Measurements from ENCODE around the gene TMEM82. TPM values are rescaled to one million over a fixed set of nuclear protein-coding genes. Genes with fewer than 3 reads are reported as not detected.

Gene TMEM82
- total and polyA plus RNA-seq, 12 donors: not detected

DNA sequence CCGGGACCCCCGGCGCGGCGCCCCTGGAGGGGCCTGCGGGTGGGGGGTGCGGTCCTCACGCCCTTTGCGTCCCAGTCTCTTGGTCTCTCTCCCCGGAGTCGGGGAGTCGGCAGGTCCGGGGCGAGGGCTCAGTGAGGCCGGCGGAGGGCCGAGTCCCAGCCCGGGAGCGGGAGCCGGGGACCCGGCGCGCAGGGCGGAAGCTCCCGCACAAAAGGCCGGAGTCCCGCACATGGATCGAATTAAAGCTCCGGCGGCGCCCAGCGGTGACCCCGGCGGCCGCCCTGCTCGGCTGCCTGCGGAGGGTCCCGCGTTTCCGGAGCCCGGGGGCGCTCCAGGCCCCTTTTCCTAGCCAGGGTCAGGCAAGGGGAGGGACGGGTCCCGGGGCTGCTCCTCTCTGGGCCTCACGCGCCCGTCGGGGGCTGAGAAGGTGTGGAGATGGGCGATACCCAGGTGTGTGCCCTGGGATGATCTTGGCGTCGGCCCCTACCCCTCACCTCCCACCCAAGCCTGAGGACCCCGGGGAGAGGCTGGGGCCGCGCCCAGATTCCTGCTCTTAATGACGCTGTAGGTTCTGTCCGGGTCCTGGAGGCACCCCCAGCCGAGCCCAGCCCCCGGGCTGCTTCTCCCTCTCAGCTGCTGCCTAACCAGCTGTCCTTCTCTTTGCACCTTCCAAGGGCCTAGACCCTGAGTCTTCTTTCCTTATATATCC lies 16.8 kb downstream of the TMEM82 start:
- peaks cover 0 to 59% (median 16%) of the 10 kb centered on the region in 7 donors for H3K27me3 ChIP-seq
- peak; percentile 3 to 26 (median 8) for ATAC-seq
- DNase-seq: no peak
- H3K9me3 ChIP-seq: no peaks in the 10 kb centered on the region
- no peaks in the 10 kb centered on the region for H3K36me3 ChIP-seq
- peak overlapping the region in 9 of 10 donors; percentile 66 to 87 (median 83) for H3K27ac ChIP-seq
- intact Hi-C loops (cut with DNase I): no loop called here
- WGBS, 2 donors: 2 to 3% methylated on average over 54 to 58 of the region's 58 CpGs
- TF ChIP-seq, protein P1, sequence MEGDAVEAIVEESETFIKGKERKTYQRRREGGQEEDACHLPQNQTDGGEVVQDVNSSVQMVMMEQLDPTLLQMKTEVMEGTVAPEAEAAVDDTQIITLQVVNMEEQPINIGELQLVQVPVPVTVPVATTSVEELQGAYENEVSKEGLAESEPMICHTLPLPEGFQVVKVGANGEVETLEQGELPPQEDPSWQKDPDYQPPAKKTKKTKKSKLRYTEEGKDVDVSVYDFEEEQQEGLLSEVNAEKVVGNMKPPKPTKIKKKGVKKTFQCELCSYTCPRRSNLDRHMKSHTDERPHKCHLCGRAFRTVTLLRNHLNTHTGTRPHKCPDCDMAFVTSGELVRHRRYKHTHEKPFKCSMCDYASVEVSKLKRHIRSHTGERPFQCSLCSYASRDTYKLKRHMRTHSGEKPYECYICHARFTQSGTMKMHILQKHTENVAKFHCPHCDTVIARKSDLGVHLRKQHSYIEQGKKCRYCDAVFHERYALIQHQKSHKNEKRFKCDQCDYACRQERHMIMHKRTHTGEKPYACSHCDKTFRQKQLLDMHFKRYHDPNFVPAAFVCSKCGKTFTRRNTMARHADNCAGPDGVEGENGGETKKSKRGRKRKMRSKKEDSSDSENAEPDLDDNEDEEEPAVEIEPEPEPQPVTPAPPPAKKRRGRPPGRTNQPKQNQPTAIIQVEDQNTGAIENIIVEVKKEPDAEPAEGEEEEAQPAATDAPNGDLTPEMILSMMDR (IDR thresholded peaks at IDR 0.05): peak in 2 of 9 donors; percentile 9 to 16
- H3K4me3 ChIP-seq: peak overlapping the region; percentile 66 to 85 (median 72)
- H3K4me1 ChIP-seq: peaks cover 14 to 64% (median 50%) of the 10 kb centered on the region in 9 donors

GRCh38 chr1:15760520-15761211 lies 18.4 kb downstream of the TMEM82 start:
- peak; percentile 64 to 73 for DNase-seq
- peak overlapping the region in 7 of 10 donors; percentile 10 to 85 (median 72) for H3K4me3 ChIP-seq
- peaks cover 19 to 80% (median 66%) of the 10 kb centered on the region in 9 donors for H3K4me1 ChIP-seq
- H3K9me3 ChIP-seq: no peaks in the 10 kb centered on the region
- peaks cover 0 to 12% (median 0%) of the 10 kb centered on the region in 9 donors for H3K36me3 ChIP-seq
- peaks cover 0 to 59% (median 16%) of the 10 kb centered on the region in 7 donors for H3K27me3 ChIP-seq
- peak overlapping the region; percentile 66 to 87 (median 82) for H3K27ac ChIP-seq
- TF ChIP-seq, protein P1 (IDR thresholded peaks at IDR 0.05): no peak
- ATAC-seq: peak in 7 of 8 donors; percentile 31 to 51 (median 42)
- WGBS, 2 donors: 10 to 11% methylated on average over 12 of the region's 12 CpGs
- intact Hi-C loops (cut with DNase I): no loop called here

- peaks cover 19 to 82% (median 62%) of the 10 kb centered on the region in 9 donors for H3K4me1 ChIP-seq
- peaks cover 0 to 18% (median 0%) of the 10 kb centered on the region in 9 donors for H3K36me3 ChIP-seq
- DNase-seq (peak in 1 of 2 donors; percentile 46), ATAC-seq (peak in 6 of 8 donors; percentile 18 to 73 (median 54))
- 32 to 38% methylated on average over 8 of the region's 8 CpGs for WGBS, 2 donors
- peaks cover 0 to 54% (median 16%) of the 10 kb centered on the region in 7 donors for H3K27me3 ChIP-seq
- intact Hi-C loops (cut with DNase I): no loop called here
- peak overlapping the region in 5 of 10 donors; percentile 10 to 82 (median 72) for H3K4me3 ChIP-seq
- H3K9me3 ChIP-seq: no peaks in the 10 kb centered on the region
- TF ChIP-seq, protein P1 (IDR thresholded peaks at IDR 0.05): no peak
- H3K27ac ChIP-seq: peak overlapping the region; percentile 66 to 87 (median 82)
Measured at GRCh38 chr1:15761366-15762128, 19.2 kb downstream of the TMEM82 start.

GRCh38 chr1:15762546-15762945 lies 20.2 kb downstream of the TMEM82 start:
- Histone ChIP-seq H3K27ac (peak overlapping the region in 8 of 10 donors; percentile 66 to 85 (median 82)), H3K9me3 (no peaks in the 10 kb centered on the region), H3K27me3 (peaks cover 0 to 44% (median 16%) of the 10 kb centered on the region in 7 donors), H3K4me1 (peaks cover 19 to 79% (median 52%) of the 10 kb centered on the region in 9 donors), H3K36me3 (peaks cover 0 to 24% (median 0%) of the 10 kb centered on the region in 9 donors), H3K4me3 (no peak overlapping the region)
- DNase-seq (no peak), ATAC-seq (no peak)
- intact Hi-C loops (cut with DNase I): no loop called here
- TF ChIP-seq, protein P1 (IDR thresholded peaks at IDR 0.05): no peak
- WGBS, 2 donors: 50 to 62% methylated on average over 10 of the region's 10 CpGs

Measured in heart right ventricle (tissue), 16 donors.